A549 (cell line): Measurements from ENCODE around the gene TSACC. TPM values are rescaled to one million over a fixed set of nuclear protein-coding genes. Genes with fewer than 3 reads are reported as not detected.

Experiments used
- ATAC-seq, 2 experiments: fragments of 200-7000 bp in 1 of 2; fragments of >200 bp in 1 of 2; cut with Nextera tagmentation in 1 of 2; cut with Tn5 transposase in 1 of 2; 3 replicates each; pipeline versions ENCODE4 v1.8.0 to v1.9.1; 2018 to 2020; ENCODE audit warnings: mild to moderate bottlenecking in 1 of 2, moderate library complexity in 1 of 2
- CTCF ChIA-PET: fragments of 300-600 bp; sonication (Branson Sonifier 250); formaldehyde crosslinking; extraction: SDS; loops from one replicate; lab custom pipeline; 2021; ENCODE audit warnings: antibody characterized with exemption, inconsistent platforms; lab: Yijun Ruan, JAX
- POLR2A ChIA-PET: fragments of 350-600 bp; formaldehyde crosslinking; extraction: SDS; loops from one replicate; lab custom pipeline; 2021; ENCODE audit warnings: antibody characterized with exemption, inconsistent platforms; lab: Yijun Ruan, JAX
- DNase-seq, 2 experiments: peaks; one replicate each; pipeline versions ENCODE4 v3.0.0 to v3.0.0-alpha.2; 2011 to 2016; ENCODE audit warnings: low read depth in 1 of 2, low spot score in 1 of 2
- FAIRE-seq: peaks from 2 replicates; lab custom pipeline; 2011; peaks lifted over from hg19 to GRCh38; lab: Jason Lieb, UNC
- H3K27ac ChIP-seq, 2 experiments: fragments of >200 bp; sonication (Bioruptor Twin); formaldehyde crosslinking; 3 replicates each; pipeline ENCODE4 v1.5.1; 2016 to 2017
- H3K4me1 ChIP-seq: fragments of >200 bp; sonication (Bioruptor Twin); formaldehyde crosslinking; 3 replicates; pipeline ENCODE4 v1.6.1; 2016
- H3K4me2 ChIP-seq: fragments of >200 bp; sonication (Bioruptor Twin); formaldehyde crosslinking; 3 replicates; pipeline ENCODE4 v1.6.1; 2016
- H3K4me3 ChIP-seq: fragments of >200 bp; sonication (Bioruptor Twin); formaldehyde crosslinking; 3 replicates; pipeline ENCODE4 v1.5.1; 2016
- H3K9me3 ChIP-seq: fragments of >200 bp; sonication (Bioruptor Twin); formaldehyde crosslinking; 3 replicates; pipeline ENCODE4 v1.6.1; 2016
- BHLHE40 ChIP-seq: IDR thresholded peaks from 2 replicates; pipeline ENCODE4 v1.6.1; 2012; ENCODE audit warnings: low read depth, low read length, inconsistent platforms
- CBX2 ChIP-seq: fragments of 200-600 bp; sonication (generic); IDR thresholded peaks from 2 replicates; pipeline ENCODE4 v1.6.1; 2016; ENCODE audit warnings: low read depth, mild to moderate bottlenecking, borderline replicate concordance
- CHD2 ChIP-seq: fragments of 150-350 bp; IDR thresholded peaks from 2 replicates; pipeline ENCODE4 v1.6.1; 2014; ENCODE audit warnings: low read length; ENCODE audit not compliant: partially characterized antibody
- CHD4 ChIP-seq: fragments of 200-600 bp; sonication (generic); IDR thresholded peaks from 2 replicates; pipeline ENCODE4 v1.6.1; 2016; ENCODE audit warnings: antibody characterized with exemption, mild to moderate bottlenecking, borderline replicate concordance
- CTCF ChIP-seq: fragments of >200 bp; sonication (Bioruptor Twin); formaldehyde crosslinking; IDR thresholded peaks from 3 replicates; pipeline ENCODE4 v1.5.1; 2016
- EHMT2 ChIP-seq: fragments of 200-600 bp; sonication (generic); IDR thresholded peaks from 2 replicates; pipeline ENCODE4 v1.6.1; 2016; ENCODE audit warnings: antibody characterized with exemption, low read depth, mild to moderate bottlenecking, moderate library complexity
- ESRRA ChIP-seq: fragments of 150-350 bp; IDR thresholded peaks from 2 replicates; pipeline ENCODE4 v1.6.1; 2014; ENCODE audit warnings: mild to moderate bottlenecking, low read length, borderline replicate concordance
- HES2 ChIP-seq: fragments of >200 bp; sonication (Bioruptor Twin); formaldehyde crosslinking; IDR thresholded peaks from 2 replicates; pipeline ENCODE4 v1.6.1; 2016
- HOXB13 ChIP-seq: fragments of 250-450 bp; sonication (Bioruptor Pico); IDR thresholded peaks from 2 replicates; pipeline ENCODE4 v1.5.0; 2020; ENCODE audit warnings: low read depth, mild to moderate bottlenecking, moderate library complexity
- JUN ChIP-seq, 2 experiments: fragments of >200 bp; sonication (Bioruptor Twin); formaldehyde crosslinking; IDR thresholded peaks; 2 replicates in 1 of 2; 3 replicates in 1 of 2; pipeline ENCODE4 v1.6.1; 2016 to 2017
- MAFK ChIP-seq: fragments of 450-650 bp; IDR thresholded peaks from 2 replicates; pipeline ENCODE4 v1.6.1; 2014; ENCODE audit not compliant: partially characterized antibody
- NPAS2 ChIP-seq: fragments of 250-450 bp; sonication (Bioruptor Pico); IDR thresholded peaks from 2 replicates; pipeline ENCODE4 v1.8.0; 2022; ENCODE audit warnings: mild to moderate bottlenecking, moderate library complexity, borderline replicate concordance
- PHF8 ChIP-seq: fragments of 200-600 bp; sonication (generic); IDR thresholded peaks from 2 replicates; pipeline ENCODE4 v1.6.1; 2016; ENCODE audit warnings: low read depth, mild to moderate bottlenecking, antibody characterized with exemption, moderate library complexity, borderline replicate concordance
- RAD21 ChIP-seq, 2 experiments: fragments of >200 bp in 1 of 2; sonication (Bioruptor Twin) in 1 of 2; formaldehyde crosslinking in 1 of 2; IDR thresholded peaks in 1 of 2; conservative IDR thresholded peaks in 1 of 2; 2 replicates in 1 of 2; 3 replicates in 1 of 2; pipeline ENCODE4 v1.6.1; 2012 to 2018; ENCODE audit warnings: inconsistent platforms in 1 of 2
- RARB ChIP-seq: fragments of 250-450 bp; sonication (Bioruptor Pico); IDR thresholded peaks from 2 replicates; pipeline ENCODE4 v1.8.0; 2021; ENCODE audit warnings: mild to moderate bottlenecking, moderate library complexity
- SREBF2 ChIP-seq: fragments of 450-650 bp; IDR thresholded peaks from 2 replicates; pipeline ENCODE4 v1.6.1; 2014; ENCODE audit warnings: mild to moderate bottlenecking, moderate library complexity
- ZC3H11A ChIP-seq: fragments of 450-650 bp; IDR thresholded peaks from 2 replicates; pipeline ENCODE4 v1.6.1; 2014; ENCODE audit warnings: antibody characterized with exemption, mild to moderate bottlenecking
- ZFP36 ChIP-seq: fragments of 450-650 bp; IDR thresholded peaks from 2 replicates; pipeline ENCODE4 v1.6.1; 2014; ENCODE audit warnings: borderline replicate concordance; ENCODE audit not compliant: partially characterized antibody
- WGBS: methylation state at CpG from one replicate; pipeline ENCODE4 v1.1.6; 2017; ENCODE audit errors: missing lambda C conversion rate; 5-methylcytosine and 5-hydroxymethylcytosine counted together
- polyA plus RNA-seq, 4 experiments: library from polyadenylated mRNA; depleted of rRNA in 3 of 4; stranded (reverse); fragments of >200 nt; fragmentation: RNase III in 1 of 4; extraction: RNeasy Plus Mini Kit Qiagen cat#74134 plus additional on column Dnase treatment in 1 of 4; gene quantifications; 2 replicates in 3 of 4; 3 replicates in 1 of 4; pipeline ENCODE4 v1.2.3, GENCODE V29; 2011 to 2017
- TF ChIP-seq, protein P1 (sequence below): fragments of 450-650 bp; IDR thresholded peaks from 2 replicates; pipeline ENCODE4 v1.6.1; 2014; ENCODE audit warnings: antibody characterized with exemption
- TF ChIP-seq, protein P2 (sequence below): fragments of 250-450 bp; sonication (Bioruptor Pico); IDR thresholded peaks from 2 replicates; pipeline ENCODE4 v1.5.0; 2021; ENCODE audit warnings: mild to moderate bottlenecking, moderate library complexity, borderline replicate concordance

Gene TSACC
- polyA plus RNA-seq, 2 of the 4 experiments (the other 2 are of a cell fraction) = 2.6 to 3.9 TPM

- no peak overlapping the region for H3K27ac ChIP-seq
- ATAC-seq (no peak), FAIRE-seq (no peak), DNase-seq (no peak)
- H3K4me1 ChIP-seq = no peaks in the 10 kb centered on the region; the same call in 2 of the 3 replicates
- no peak overlapping the region for H3K4me3 ChIP-seq
- no peaks in the 10 kb centered on the region for H3K9me3 ChIP-seq
- ChIA-PET POLR2A (no interaction called here), CTCF (interaction anchor here (0.7 to 26.9 kb wide), 17 partner anchors 8 to 333 kb away, joined by 3 to 399 read pairs (median 4); partner anchors contain the start of gene TMEM79)
- TF ChIP-seq CHD2 = no peak
- TF ChIP-seq CHD4 = no peak
- no peak for TF ChIP-seq EHMT2
- no peak for TF ChIP-seq ZC3H11A
- no peak for TF ChIP-seq HES2
- no peak for TF ChIP-seq MAFK
- TF ChIP-seq NPAS2 (CRISPR knock-in tag) = no peak
- TF ChIP-seq ESRRA = no peak
- TF ChIP-seq JUN (IDR thresholded peaks at IDR 0.05) = no peak
- no peak for TF ChIP-seq RARB (CRISPR knock-in tag)
- no peak overlapping the region for H3K4me2 ChIP-seq
- 53% methylated on average over 1 of the region's 1 CpG for WGBS
Measured at GRCh38 chr1:156358641-156359040, 20.3 kb downstream of the TSACC start.

DNA sequence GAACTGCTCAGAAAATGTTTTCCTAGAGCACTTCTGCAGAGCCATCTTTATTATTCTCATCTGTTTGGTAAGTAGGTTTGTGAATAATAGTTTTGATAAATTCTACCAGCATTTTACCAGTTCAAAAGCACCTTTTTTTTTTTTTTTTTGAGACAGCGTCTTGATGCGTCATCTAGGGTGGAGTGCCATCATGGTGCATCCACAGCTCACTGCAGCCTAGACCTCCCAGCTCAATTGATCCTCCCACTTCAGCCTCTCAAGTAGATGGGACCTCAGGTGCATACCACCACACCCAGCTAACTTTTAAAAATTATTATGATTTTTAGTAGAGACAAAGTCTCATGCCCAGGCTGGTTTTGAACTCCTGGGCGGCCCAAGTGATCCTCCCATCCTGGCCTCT is 20.9 kb downstream of the TSACC start:
- POLR2A ChIA-PET = no interaction called here

More for the DNA sequence above, 20.9 kb downstream of the TSACC start:
- CTCF ChIA-PET = interaction anchor here (0.6 to 26.9 kb wide), 15 partner anchors 9 to 332 kb away, joined by 3 to 399 read pairs (median 4); partner anchors contain the start of genes RHBG and TMEM79
- Histone ChIP-seq H3K4me1 (no peaks in the 10 kb centered on the region; the same call in 2 of the 3 replicates), H3K9me3 (no peaks in the 10 kb centered on the region), H3K4me3 (no peak overlapping the region), H3K27ac (no peak overlapping the region)
- DNase-seq (no peak), FAIRE-seq (no peak)
- no peak for TF ChIP-seq HOXB13 (CRISPR knock-in tag)
- TF ChIP-seq BHLHE40 = no peak
- TF ChIP-seq CTCF = no peak
- TF ChIP-seq SREBF2 = no peak
- no peak for TF ChIP-seq PHF8
- no peak for TF ChIP-seq ZFP36
- TF ChIP-seq RAD21 (conservative IDR thresholded peaks at IDR 0.05 in 1 of 2, IDR thresholded peaks at IDR 0.05 in 1 of 2) = no peak
- TF ChIP-seq CHD4 = no peak
- TF ChIP-seq CBX2 = no peak
- no peak for TF ChIP-seq ESRRA
- TF ChIP-seq, protein P1, sequence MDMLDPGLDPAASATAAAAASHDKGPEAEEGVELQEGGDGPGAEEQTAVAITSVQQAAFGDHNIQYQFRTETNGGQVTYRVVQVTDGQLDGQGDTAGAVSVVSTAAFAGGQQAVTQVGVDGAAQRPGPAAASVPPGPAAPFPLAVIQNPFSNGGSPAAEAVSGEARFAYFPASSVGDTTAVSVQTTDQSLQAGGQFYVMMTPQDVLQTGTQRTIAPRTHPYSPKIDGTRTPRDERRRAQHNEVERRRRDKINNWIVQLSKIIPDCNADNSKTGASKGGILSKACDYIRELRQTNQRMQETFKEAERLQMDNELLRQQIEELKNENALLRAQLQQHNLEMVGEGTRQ = no peak
- TF ChIP-seq, protein P2, sequence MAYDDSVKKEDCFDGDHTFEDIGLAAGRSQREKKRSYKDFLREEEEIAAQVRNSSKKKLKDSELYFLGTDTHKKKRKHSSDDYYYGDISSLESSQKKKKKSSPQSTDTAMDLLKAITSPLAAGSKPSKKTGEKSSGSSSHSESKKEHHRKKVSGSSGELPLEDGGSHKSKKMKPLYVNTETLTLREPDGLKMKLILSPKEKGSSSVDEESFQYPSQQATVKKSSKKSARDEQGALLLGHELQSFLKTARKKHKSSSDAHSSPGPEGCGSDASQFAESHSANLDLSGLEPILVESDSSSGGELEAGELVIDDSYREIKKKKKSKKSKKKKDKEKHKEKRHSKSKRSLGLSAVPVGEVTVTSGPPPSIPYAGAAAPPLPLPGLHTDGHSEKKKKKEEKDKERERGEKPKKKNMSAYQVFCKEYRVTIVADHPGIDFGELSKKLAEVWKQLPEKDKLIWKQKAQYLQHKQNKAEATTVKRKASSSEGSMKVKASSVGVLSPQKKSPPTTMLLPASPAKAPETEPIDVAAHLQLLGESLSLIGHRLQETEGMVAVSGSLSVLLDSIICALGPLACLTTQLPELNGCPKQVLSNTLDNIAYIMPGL (CRISPR knock-in tag) = no peak
- TF ChIP-seq, all 56 proteins: peak for 0
- no peak overlapping the region for H3K4me2 ChIP-seq
- WGBS = 93% methylated on average over 3 of the region's 3 CpGs
- ATAC-seq = no peak
